Kidney (tissue), 14 donors: ENCODE results near the gene CTNNA2. TPM values are rescaled to one million over a fixed set of nuclear protein-coding genes. Genes with fewer than 3 reads are reported as not detected.
"Not testable (repeated sequence)": the region's sequence is repeated elsewhere in the genome, so short reads cannot be mapped to it uniquely, and the experiment has no call there.

Experiments
- DNase-seq, 5 donors: peaks; one replicate each; pipeline ENCODE4 v3.0.0-alpha.2; 2013 to 2020
- FAIRE-seq: peaks from 2 replicates; lab custom pipeline; 2012; peaks lifted over from hg19 to GRCh38; lab: Jason Lieb, UNC
- H3K27ac ChIP-seq, 2 donors: one replicate each; pipeline ENCODE4 v1.7.0; 2013; ENCODE audit warnings: low read depth in 2 of 2, low read length in 2 of 2, inconsistent platforms in 1 of 2
- H3K27me3 ChIP-seq: one replicate; pipeline ENCODE4 v1.7.1; 2013; ENCODE audit warnings: low read length, inconsistent platforms; ENCODE audit not compliant: control insufficient read depth, insufficient read depth
- H3K36me3 ChIP-seq, 3 donors: one replicate each; pipeline versions ENCODE4 v1.7.0 to v1.7.1; 2013; ENCODE audit warnings: low read length in 3 of 3, control low read depth in 1 of 3, inconsistent platforms in 1 of 3; ENCODE audit not compliant: insufficient read depth in 3 of 3, control insufficient read depth in 2 of 3
- H3K4me1 ChIP-seq, 3 donors: one replicate each; pipeline versions ENCODE4 v1.7.0 to v1.7.1; 2013; ENCODE audit warnings: low read length in 3 of 3, inconsistent platforms in 1 of 3, low read depth in 1 of 3; ENCODE audit not compliant: control insufficient read depth in 2 of 3, insufficient read depth in 2 of 3
- H3K4me3 ChIP-seq, 3 donors: one replicate each; pipeline versions ENCODE4 v1.7.0 to v1.8.1; 2013; ENCODE audit warnings: low read length in 3 of 3, control low read depth in 1 of 3, inconsistent platforms in 1 of 3
- H3K9ac ChIP-seq, 3 donors: one replicate each; pipeline versions ENCODE4 v1.7.0 to v1.7.1; 2013; ENCODE audit warnings: low read length in 3 of 3, control low read depth in 1 of 3, inconsistent platforms in 1 of 3
- H3K9me3 ChIP-seq, 3 donors: one replicate each; pipeline versions ENCODE4 v1.7.0 to v1.7.1; 2013; ENCODE audit warnings: low read length in 3 of 3, control low read depth in 1 of 3, inconsistent platforms in 1 of 3; ENCODE audit not compliant: control insufficient read depth in 2 of 3, insufficient read depth in 1 of 3
- intact Hi-C: fragments of 100-400 bp; cut with DNase I; formaldehyde crosslinking; loops from one replicate; pipeline ENCODE4 v1.11.1; 2022
- polyA plus RNA-seq: library from polyadenylated mRNA; stranded (reverse); fragments of 350-450 nt; fragmentation: Illumina TruSeq; extraction: RNeasy Lipid Tissue Mini Kit (QIAGEN cat#74804); gene quantifications from one replicate; pipeline ENCODE4 v1.2.3, GENCODE V29; 2014; ENCODE audit warnings: low read depth, low replicate concordance; ENCODE audit not compliant: insufficient read depth
- total RNA-seq: library from RNA; stranded (reverse); fragmentation: NEBNext Ultra II Directional; extraction: Animal tissue kit (Norgen Biotek cat#: 25700); gene quantifications from one replicate; pipeline ENCODE4 v1.2.1, GENCODE V29; 2021
- TF ChIP-seq, protein P1 (sequence below): IDR thresholded peaks from 3 replicates; pipeline ENCODE4 v1.5.1; 2012; ENCODE audit warnings: mild to moderate bottlenecking, moderate library complexity, borderline replicate concordance; ENCODE audit not compliant: insufficient read depth; ENCODE audit errors: extremely low read depth
- donor health status: control.
- donor health status: control.
- donor health status: control.
- donor health status: control.
- donor health status: control.
- donor health status: DM: yes; HTN: yes; CAD: no.
- donor health status: Normal renal cell carcinoma (clear cell type).

Gene CTNNA2
- total and polyA plus RNA-seq, 2 donors from 2014 or later = 0.47 TPM; not detected in 1

DNA sequence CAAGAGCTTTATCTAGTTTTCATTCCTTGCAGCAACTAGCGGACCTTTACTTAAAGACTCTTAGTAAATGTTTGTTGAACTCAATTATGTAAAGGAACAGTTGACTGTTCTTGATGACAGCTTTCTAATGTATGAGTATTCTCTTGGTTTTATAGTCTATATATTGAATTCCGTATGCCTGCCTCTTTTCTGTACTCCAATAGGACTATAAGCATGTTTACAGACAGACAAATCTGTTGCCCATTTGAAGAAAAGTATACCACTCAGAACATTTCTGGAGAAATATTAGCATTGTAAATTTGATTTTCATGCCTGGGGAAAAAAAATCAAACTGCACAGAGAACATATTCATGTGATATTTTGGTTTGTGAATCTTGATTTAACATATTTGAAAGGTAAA, 682.2 kb downstream of the CTNNA2 start:
- H3K9me3 ChIP-seq = no peaks in the 10 kb centered on the region
- no peak overlapping the region for H3K4me3 ChIP-seq
- no peak for FAIRE-seq
- TF ChIP-seq, protein P1, sequence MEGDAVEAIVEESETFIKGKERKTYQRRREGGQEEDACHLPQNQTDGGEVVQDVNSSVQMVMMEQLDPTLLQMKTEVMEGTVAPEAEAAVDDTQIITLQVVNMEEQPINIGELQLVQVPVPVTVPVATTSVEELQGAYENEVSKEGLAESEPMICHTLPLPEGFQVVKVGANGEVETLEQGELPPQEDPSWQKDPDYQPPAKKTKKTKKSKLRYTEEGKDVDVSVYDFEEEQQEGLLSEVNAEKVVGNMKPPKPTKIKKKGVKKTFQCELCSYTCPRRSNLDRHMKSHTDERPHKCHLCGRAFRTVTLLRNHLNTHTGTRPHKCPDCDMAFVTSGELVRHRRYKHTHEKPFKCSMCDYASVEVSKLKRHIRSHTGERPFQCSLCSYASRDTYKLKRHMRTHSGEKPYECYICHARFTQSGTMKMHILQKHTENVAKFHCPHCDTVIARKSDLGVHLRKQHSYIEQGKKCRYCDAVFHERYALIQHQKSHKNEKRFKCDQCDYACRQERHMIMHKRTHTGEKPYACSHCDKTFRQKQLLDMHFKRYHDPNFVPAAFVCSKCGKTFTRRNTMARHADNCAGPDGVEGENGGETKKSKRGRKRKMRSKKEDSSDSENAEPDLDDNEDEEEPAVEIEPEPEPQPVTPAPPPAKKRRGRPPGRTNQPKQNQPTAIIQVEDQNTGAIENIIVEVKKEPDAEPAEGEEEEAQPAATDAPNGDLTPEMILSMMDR = no peak
- no peak overlapping the region for H3K27ac ChIP-seq
- no peaks in the 10 kb centered on the region for H3K27me3 ChIP-seq
- intact Hi-C loops = no loop called here
- DNase-seq = no peak
- H3K4me1 ChIP-seq = no peaks in the 10 kb centered on the region
- H3K36me3 ChIP-seq = no peaks in the 10 kb centered on the region
- no peak overlapping the region for H3K9ac ChIP-seq

DNA sequence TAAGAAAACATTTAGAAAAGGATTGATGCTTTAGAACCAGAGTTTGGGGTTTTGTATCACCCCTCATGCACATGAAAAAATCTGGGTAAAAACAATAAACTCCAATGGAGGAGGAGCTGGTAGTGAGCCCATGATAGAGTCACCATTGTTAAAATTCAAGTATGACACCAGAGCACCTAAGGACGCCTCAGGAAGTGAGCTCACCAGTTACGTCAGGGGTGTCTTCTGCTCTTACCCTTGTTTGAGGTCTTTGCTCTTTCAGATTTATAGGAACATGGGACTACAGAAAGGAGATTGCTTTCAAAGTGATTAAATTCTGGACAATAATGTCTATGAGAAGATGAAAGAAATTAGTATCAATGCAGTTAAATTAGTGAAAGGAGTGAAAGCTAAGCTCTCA, 685.2 kb downstream of the CTNNA2 start:
- H3K27me3 ChIP-seq = no peaks in the 10 kb centered on the region
- H3K27ac ChIP-seq = no peak overlapping the region
- peaks cover 0 to 4% (median 0%) of the 10 kb centered on the region in 3 donors for H3K9me3 ChIP-seq
- FAIRE-seq (no peak), DNase-seq (no peak)
- no peak overlapping the region for H3K4me3 ChIP-seq
- H3K4me1 ChIP-seq = no peaks in the 10 kb centered on the region
- intact Hi-C loops = no loop called here
- H3K9ac ChIP-seq = no peak overlapping the region
- no peaks in the 10 kb centered on the region for H3K36me3 ChIP-seq
- TF ChIP-seq, protein P1 = no peak

DNA sequence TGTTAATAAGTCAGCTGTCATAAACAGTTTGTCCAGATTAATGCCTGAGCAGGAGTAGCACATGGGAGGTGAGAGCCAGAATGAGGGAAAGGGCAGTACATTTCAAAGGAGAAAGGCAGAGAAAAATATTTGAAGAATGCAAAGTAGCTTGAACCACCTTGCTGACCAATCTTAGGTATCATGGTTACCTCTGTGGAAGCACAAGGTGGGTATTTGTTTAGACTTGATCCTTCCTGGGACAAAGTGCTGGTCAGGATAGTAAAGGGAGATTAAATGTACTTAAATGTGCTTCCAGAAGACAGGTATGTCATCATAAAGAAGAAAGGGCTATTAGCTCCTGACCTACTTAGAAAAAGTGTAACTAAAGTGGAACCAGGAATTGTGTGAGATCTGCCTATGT, 686.7 kb downstream of the CTNNA2 start:
- FAIRE-seq (no peak), DNase-seq (peak in 2 of 5 donors; percentile 7 to 13)
- TF ChIP-seq, protein P1 = no peak
- peaks cover 0 to 4% (median 0%) of the 10 kb centered on the region in 3 donors for H3K9me3 ChIP-seq
- no peaks in the 10 kb centered on the region for H3K4me1 ChIP-seq
- H3K27me3 ChIP-seq = no peaks in the 10 kb centered on the region
- intact Hi-C loops = no loop called here
- no peak overlapping the region for H3K4me3 ChIP-seq
- H3K9ac ChIP-seq = no peak overlapping the region
- no peak overlapping the region for H3K27ac ChIP-seq
- H3K36me3 ChIP-seq = no peaks in the 10 kb centered on the region

DNA sequence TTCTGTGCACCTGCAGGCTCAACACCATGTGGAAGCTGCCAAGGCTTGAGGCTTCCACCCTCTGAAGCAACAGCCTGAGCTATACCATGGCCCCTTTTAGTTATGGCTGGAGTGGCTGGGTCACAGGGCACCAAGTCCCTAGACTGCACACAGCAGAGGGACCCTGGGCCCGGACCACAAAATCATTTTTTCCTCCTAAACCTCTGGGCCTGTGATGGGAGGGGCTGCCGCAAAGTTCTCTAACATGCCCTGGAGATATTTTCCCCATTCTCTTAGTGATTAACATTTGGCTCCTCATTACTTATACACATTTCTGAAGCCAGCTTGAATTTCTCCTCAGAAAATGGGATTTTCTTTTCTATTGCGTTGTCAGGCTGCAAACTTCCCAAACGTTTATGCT, 691.1 kb downstream of the CTNNA2 start:
- H3K36me3 ChIP-seq, intact Hi-C loops, FAIRE-seq: not testable (repeated sequence)

More for the DNA sequence above, 691.1 kb downstream of the CTNNA2 start:
- H3K27ac ChIP-seq, H3K4me1 ChIP-seq, H3K27me3 ChIP-seq, DNase-seq, H3K9ac ChIP-seq, H3K4me3 ChIP-seq, H3K9me3 ChIP-seq: not testable (repeated sequence)
